CD4-positive, alpha-beta T cell (primary cell): ENCODE results near the gene RAB7A. TPM values are rescaled to one million over a fixed set of nuclear protein-coding genes. Genes with fewer than 3 reads are reported as not detected.

ENCODE experiments used
- ATAC-seq: fragments of 200-7000 bp; cut with Tn5 transposase; one replicate; pipeline ENCODE4 v1.10.0; 2022; ENCODE audit warnings: mild to moderate bottlenecking; ENCODE audit not compliant: poor library complexity
- CTCF ChIA-PET: fragments of 350-600 bp; sonication (Branson Sonifier 250); formaldehyde crosslinking; loops from one replicate; lab custom pipeline; 2021; ENCODE audit warnings: antibody characterized with exemption, inconsistent platforms; lab: Charles Lee
- POLR2A ChIA-PET: fragments of 350-600 bp; sonication (Branson Sonifier 250); formaldehyde crosslinking; loops from one replicate; lab custom pipeline; 2021; ENCODE audit warnings: antibody characterized with exemption, inconsistent platforms; lab: Charles Lee
- DNase-seq, 14 experiments: peaks; one replicate each; pipeline ENCODE4 v3.0.0-alpha.2; 2013 to 2020; ENCODE audit warnings: mixed read lengths in 2 of 14
- H3K27ac ChIP-seq, 2 donors: one replicate each; pipeline versions ENCODE4 v1.5.1 to v1.7.0; 2013; ENCODE audit warnings: low read length in 2 of 2, low read depth in 1 of 2, mild to moderate bottlenecking in 1 of 2
- H3K27me3 ChIP-seq, 2 experiments: 1 replicate in 1 of 2; 2 replicates in 1 of 2; pipeline versions ENCODE4 v1.6.1 to v1.7.0; 2013; ENCODE audit warnings: low read length in 2 of 2, control low read depth in 1 of 2, mild to moderate bottlenecking in 1 of 2, moderate library complexity in 1 of 2; ENCODE audit not compliant: insufficient read depth in 2 of 2, control insufficient read depth in 1 of 2
- H3K36me3 ChIP-seq: one replicate; pipeline ENCODE4 v1.6.1; 2013; ENCODE audit warnings: low read length, control low read depth; ENCODE audit not compliant: insufficient read depth
- H3K4me1 ChIP-seq: one replicate; pipeline ENCODE4 v1.6.1; 2013; ENCODE audit warnings: low read length, control low read depth; ENCODE audit not compliant: insufficient read depth
- H3K4me3 ChIP-seq: one replicate; pipeline ENCODE4 v1.5.1; 2013; ENCODE audit warnings: mild to moderate bottlenecking, low read length, moderate library complexity
- H3K9me3 ChIP-seq, 2 experiments: 1 replicate in 1 of 2; 2 replicates in 1 of 2; pipeline versions ENCODE4 v1.6.1 to v1.7.0; 2013; ENCODE audit warnings: low read length in 2 of 2, mild to moderate bottlenecking in 2 of 2, control low read depth in 1 of 2, moderate library complexity in 1 of 2; ENCODE audit not compliant: control insufficient read depth in 1 of 2, insufficient read depth in 1 of 2
- H3K27ac Mint-ChIP-seq: one replicate; pipeline ENCODE4 v1.8.0; 2020; ENCODE audit warnings: mixed read lengths
- H3K27me3 Mint-ChIP-seq: one replicate; pipeline ENCODE4 v1.8.0; 2021; ENCODE audit warnings: mixed read lengths
- H3K36me3 Mint-ChIP-seq: one replicate; pipeline ENCODE4 v1.8.0; 2021; ENCODE audit warnings: low read depth, mixed read lengths
- H3K4me1 Mint-ChIP-seq: one replicate; pipeline ENCODE4 v1.8.0; 2021; ENCODE audit warnings: low read depth, mixed read lengths
- H3K4me3 Mint-ChIP-seq: one replicate; pipeline ENCODE4 v1.8.0; 2020; ENCODE audit warnings: mild to moderate bottlenecking, mixed read lengths
- H3K9me3 Mint-ChIP-seq: one replicate; pipeline ENCODE4 v1.8.0; 2020; ENCODE audit warnings: mixed read lengths
- intact Hi-C, 2 experiments: fragments of 100-400 bp; cut with DNase I in 1 of 2; cut with micrococcal nuclease in 1 of 2; formaldehyde crosslinking; loops; one replicate each; pipeline versions ENCODE4 v1.15.1 to v1.9.0; 2023 to 2025; cut with DNase I, micrococcal nuclease
- total RNA-seq, 174 experiments: library from RNA in 2 of 174; stranded (reverse) in 2 of 174; gene quantifications; one replicate each; pipeline ENCODE4 v1.2.3 and lab custom pipeline; 2021 to 2026
- TF ChIP-seq, protein P1 (sequence below): fragments of 200-600 bp; IDR thresholded peaks from one replicate; pipeline ENCODE4 v1.8.0; 2022; ENCODE audit warnings: antibody characterized with exemption, mild to moderate bottlenecking

The RAB7A gene
- total RNA-seq, 2 experiments from 2014 or later, result 113 to 121 TPM

DNA sequence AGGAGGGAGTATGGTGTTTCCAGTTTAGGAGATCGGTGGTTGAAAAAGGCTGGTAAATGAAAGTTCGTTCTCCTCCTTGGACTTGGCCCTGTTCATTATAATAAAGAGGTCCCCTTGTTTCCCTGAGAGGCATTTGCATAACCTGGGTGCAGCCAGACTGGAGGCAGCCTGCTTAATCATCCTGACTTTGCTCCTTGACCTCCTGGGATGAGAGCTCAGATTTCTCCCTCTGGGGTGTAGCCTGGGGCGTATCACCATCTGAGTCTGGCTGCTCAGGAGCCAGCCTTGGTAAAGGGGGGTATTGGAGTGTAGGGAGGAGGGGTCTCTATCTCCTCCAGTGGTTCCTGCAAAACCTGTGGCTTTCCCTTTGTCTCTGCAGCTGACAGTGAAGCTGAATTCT is 132.2 kb downstream of the RAB7A start:
- intact Hi-C loops, result no loop called here
- no peaks in the 10 kb centered on the region for H3K27me3 Mint-ChIP-seq
- ChIA-PET CTCF (no interaction called here), POLR2A (no interaction called here)
- no peak overlapping the region for H3K27ac ChIP-seq
- no peak overlapping the region for H3K4me3 Mint-ChIP-seq
- H3K4me3 ChIP-seq, result no peak overlapping the region
- H3K36me3 ChIP-seq, result no peaks in the 10 kb centered on the region
- no peaks in the 10 kb centered on the region for H3K4me1 Mint-ChIP-seq
- no peak overlapping the region for H3K27ac Mint-ChIP-seq
- peaks cover 39% of the 10 kb centered on the region for H3K36me3 Mint-ChIP-seq
- H3K9me3 Mint-ChIP-seq, result peaks cover 2% of the 10 kb centered on the region
- peaks cover 51 to 64% of the 10 kb centered on the region in 2 experiments for H3K9me3 ChIP-seq
- peaks cover 4% of the 10 kb centered on the region for H3K4me1 ChIP-seq
- no peaks in the 10 kb centered on the region for H3K27me3 ChIP-seq
- TF ChIP-seq, protein P1, sequence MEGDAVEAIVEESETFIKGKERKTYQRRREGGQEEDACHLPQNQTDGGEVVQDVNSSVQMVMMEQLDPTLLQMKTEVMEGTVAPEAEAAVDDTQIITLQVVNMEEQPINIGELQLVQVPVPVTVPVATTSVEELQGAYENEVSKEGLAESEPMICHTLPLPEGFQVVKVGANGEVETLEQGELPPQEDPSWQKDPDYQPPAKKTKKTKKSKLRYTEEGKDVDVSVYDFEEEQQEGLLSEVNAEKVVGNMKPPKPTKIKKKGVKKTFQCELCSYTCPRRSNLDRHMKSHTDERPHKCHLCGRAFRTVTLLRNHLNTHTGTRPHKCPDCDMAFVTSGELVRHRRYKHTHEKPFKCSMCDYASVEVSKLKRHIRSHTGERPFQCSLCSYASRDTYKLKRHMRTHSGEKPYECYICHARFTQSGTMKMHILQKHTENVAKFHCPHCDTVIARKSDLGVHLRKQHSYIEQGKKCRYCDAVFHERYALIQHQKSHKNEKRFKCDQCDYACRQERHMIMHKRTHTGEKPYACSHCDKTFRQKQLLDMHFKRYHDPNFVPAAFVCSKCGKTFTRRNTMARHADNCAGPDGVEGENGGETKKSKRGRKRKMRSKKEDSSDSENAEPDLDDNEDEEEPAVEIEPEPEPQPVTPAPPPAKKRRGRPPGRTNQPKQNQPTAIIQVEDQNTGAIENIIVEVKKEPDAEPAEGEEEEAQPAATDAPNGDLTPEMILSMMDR, result no peak
- DNase-seq, result no peak
- ATAC-seq, result no peak

DNA sequence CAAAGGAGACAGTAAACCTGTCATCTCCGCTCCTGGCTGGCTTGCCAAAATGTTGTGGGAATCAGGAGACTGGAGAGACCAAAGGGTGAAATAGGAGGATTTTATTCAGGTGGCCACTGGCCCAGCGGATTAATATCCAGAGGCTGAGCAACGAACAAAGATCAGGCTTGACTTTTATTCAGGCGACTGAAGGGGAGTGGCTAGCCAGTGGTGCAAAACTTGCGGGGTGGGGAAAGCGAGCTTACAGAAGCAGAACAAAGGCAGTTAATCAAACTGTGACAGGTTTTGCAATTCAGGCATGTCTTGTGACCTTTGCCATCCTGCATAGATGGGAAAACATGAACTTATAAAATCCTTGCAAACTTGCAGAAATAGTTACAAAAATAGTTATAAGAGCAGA is 133.6 kb downstream of the RAB7A start:
- ChIA-PET POLR2A (no interaction called here), CTCF (no interaction called here)
- Histone ChIP-seq H3K27ac (no peak overlapping the region), H3K4me3 (no peak overlapping the region), H3K27me3 (no peaks in the 10 kb centered on the region), H3K36me3 (no peaks in the 10 kb centered on the region), H3K4me1 (no peaks in the 10 kb centered on the region), H3K9me3 (peaks cover 42 to 51% of the 10 kb centered on the region in 2 experiments)
- no peaks in the 10 kb centered on the region for H3K4me1 Mint-ChIP-seq
- H3K4me3 Mint-ChIP-seq, result no peak overlapping the region
- TF ChIP-seq, protein P1, result no peak
- intact Hi-C loops, result no loop called here
- no peak for ATAC-seq
- no peak for DNase-seq
- H3K27me3 Mint-ChIP-seq, result no peaks in the 10 kb centered on the region
- H3K9me3 Mint-ChIP-seq, result peaks cover 2% of the 10 kb centered on the region
- peaks cover 39% of the 10 kb centered on the region for H3K36me3 Mint-ChIP-seq
- H3K27ac Mint-ChIP-seq, result no peak overlapping the region

DNA sequence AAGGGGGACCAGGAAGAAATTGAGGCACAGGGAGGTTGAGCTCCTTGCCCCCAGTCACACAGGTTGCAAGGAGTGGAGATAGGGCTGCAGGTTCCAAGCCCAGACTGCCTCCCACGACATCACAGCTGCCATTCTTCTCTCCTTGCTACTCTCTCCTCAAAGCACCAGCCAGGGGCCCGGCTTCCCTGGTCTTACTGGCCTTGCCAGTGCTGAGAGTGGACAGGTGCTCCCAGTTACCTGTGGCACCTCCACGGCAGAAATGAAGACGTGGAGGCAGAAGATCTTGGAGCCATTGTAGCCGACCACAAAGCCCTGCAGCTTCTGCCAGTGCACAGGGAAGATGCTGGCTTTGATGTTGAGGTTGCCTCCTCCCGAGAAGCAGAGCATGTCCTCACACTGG is 135.5 kb downstream of the RAB7A start:
- H3K27ac Mint-ChIP-seq, result no peak overlapping the region
- H3K27me3 ChIP-seq, result no peaks in the 10 kb centered on the region
- H3K36me3 Mint-ChIP-seq, result peaks cover 30% of the 10 kb centered on the region
- no peaks in the 10 kb centered on the region for H3K4me1 Mint-ChIP-seq
- H3K36me3 ChIP-seq, result no peaks in the 10 kb centered on the region
- no peak overlapping the region for H3K4me3 Mint-ChIP-seq
- intact Hi-C loops, result no loop called here
- peaks cover 35 to 45% of the 10 kb centered on the region in 2 experiments for H3K9me3 ChIP-seq
- ChIA-PET CTCF (no interaction called here), POLR2A (no interaction called here)
- H3K4me3 ChIP-seq, result no peak overlapping the region
- H3K4me1 ChIP-seq, result no peaks in the 10 kb centered on the region
- H3K9me3 Mint-ChIP-seq, result peaks cover 2% of the 10 kb centered on the region
- H3K27ac ChIP-seq, result no peak overlapping the region
- TF ChIP-seq, protein P1, result no peak
- no peaks in the 10 kb centered on the region for H3K27me3 Mint-ChIP-seq
- ATAC-seq (no peak), DNase-seq (no peak)
